CD14-positive monocyte (primary cell): ENCODE data around the gene SCAF4. TPM values are rescaled to one million over a fixed set of nuclear protein-coding genes. Genes with fewer than 3 reads are reported as not detected.

Experiments
- DNase-seq, 3 donors: peaks; one replicate each; pipeline ENCODE4 v3.0.0-alpha.2; 2011 to 2022
- H2AFZ ChIP-seq: 2 replicates; pipeline ENCODE4 v1.6.0; 2012; ENCODE audit warnings: mild to moderate bottlenecking, low read depth, low read length, inconsistent platforms; ENCODE audit not compliant: insufficient read depth, poor library complexity, severe bottlenecking
- H3K27ac ChIP-seq, 2 donors: 1 replicate in 1 of 2; 2 replicates in 1 of 2; pipeline ENCODE4 v1.5.1; 2012 to 2013; ENCODE audit warnings: low read length in 2 of 2, control low read depth in 1 of 2, inconsistent platforms in 1 of 2, low read depth in 1 of 2, mild to moderate bottlenecking in 1 of 2
- H3K27me3 ChIP-seq, 2 donors: one replicate each; pipeline versions ENCODE4 v1.6.0 to v1.6.1; 2011 to 2013; ENCODE audit warnings: low read length in 2 of 2; ENCODE audit not compliant: control insufficient read depth in 2 of 2, insufficient read depth in 2 of 2
- H3K36me3 ChIP-seq, 2 donors: replicated peaks in 1 of 2; 1 replicate in 1 of 2; 2 replicates in 1 of 2; pipeline versions ENCODE4 v1.5.1 to v1.6.1; 2012 to 2013; ENCODE audit warnings: low read length in 2 of 2, control low read depth in 1 of 2, inconsistent platforms in 1 of 2, mild to moderate bottlenecking in 1 of 2; ENCODE audit not compliant: insufficient read depth in 2 of 2, control insufficient read depth in 1 of 2
- H3K4me1 ChIP-seq, 2 donors: 1 replicate in 1 of 2; 2 replicates in 1 of 2; pipeline versions ENCODE4 v1.5.1 to v1.6.1; 2012 to 2013; ENCODE audit warnings: low read length in 2 of 2, control low read depth in 1 of 2, inconsistent platforms in 1 of 2, mild to moderate bottlenecking in 1 of 2, moderate library complexity in 1 of 2; ENCODE audit not compliant: insufficient read depth in 2 of 2, control insufficient read depth in 1 of 2
- H3K4me2 ChIP-seq: replicated peaks from 2 replicates; pipeline ENCODE3; 2012; ENCODE audit warnings: low read length, moderate library complexity, mild to moderate bottlenecking; ENCODE audit not compliant: poor library complexity, severe bottlenecking; ENCODE audit errors: extremely low read depth
- H3K4me3 ChIP-seq, 3 experiments: fragments of 200-600 bp in 1 of 3; sonication (generic) in 1 of 3; replicated peaks in 1 of 3; 1 replicate in 2 of 3; 2 replicates in 1 of 3; pipeline ENCODE4 v1.5.1; 2011 to 2013; ENCODE audit warnings: low read length in 3 of 3, mild to moderate bottlenecking in 3 of 3, control low read depth in 2 of 3, low read depth in 2 of 3, inconsistent platforms in 1 of 3, moderate library complexity in 1 of 3
- H3K79me2 ChIP-seq: 2 replicates; pipeline ENCODE4 v1.6.0; 2012; ENCODE audit warnings: mild to moderate bottlenecking, control low read depth, inconsistent platforms, low read length, moderate library complexity; ENCODE audit not compliant: insufficient read depth
- H3K9ac ChIP-seq: 2 replicates; pipeline ENCODE4 v1.6.0; 2017; ENCODE audit warnings: low read length, mild to moderate bottlenecking; ENCODE audit not compliant: insufficient read depth, poor library complexity, severe bottlenecking
- H3K9me3 ChIP-seq, 2 donors: replicated peaks in 1 of 2; 1 replicate in 1 of 2; 2 replicates in 1 of 2; pipeline versions ENCODE4 v1.5.1 to v1.6.1; 2012 to 2013; ENCODE audit warnings: low read length in 2 of 2, control low read depth in 1 of 2; ENCODE audit not compliant: control insufficient read depth in 1 of 2, insufficient read depth in 1 of 2
- H4K20me1 ChIP-seq: 2 replicates; pipeline ENCODE4 v1.6.0; 2012; ENCODE audit warnings: mild to moderate bottlenecking, low read length, control low read depth, moderate library complexity; ENCODE audit not compliant: insufficient read depth
- H3K27ac Mint-ChIP-seq, 7 donors: one replicate each; pipeline ENCODE4 v1.8.0; 2020; ENCODE audit warnings: mild to moderate bottlenecking in 7 of 7, mixed read lengths in 7 of 7, moderate library complexity in 6 of 7, inconsistent platforms in 2 of 7
- H3K27me3 Mint-ChIP-seq, 3 donors: one replicate each; pipeline ENCODE4 v1.8.0; 2021 to 2022; ENCODE audit warnings: low read depth in 3 of 3, mild to moderate bottlenecking in 3 of 3, mixed read lengths in 3 of 3, moderate library complexity in 3 of 3, inconsistent platforms in 1 of 3
- H3K36me3 Mint-ChIP-seq, 2 donors: one replicate each; pipeline ENCODE4 v1.8.0; 2020; ENCODE audit warnings: mixed read lengths in 2 of 2, inconsistent platforms in 1 of 2, mild to moderate bottlenecking in 1 of 2
- H3K4me1 Mint-ChIP-seq: one replicate; pipeline ENCODE4 v1.8.0; 2020; ENCODE audit warnings: mild to moderate bottlenecking, mixed read lengths
- H3K4me3 Mint-ChIP-seq, 2 donors: one replicate each; pipeline ENCODE4 v1.8.0; 2020; ENCODE audit warnings: mild to moderate bottlenecking in 2 of 2, mixed read lengths in 2 of 2, moderate library complexity in 1 of 2
- H3K9me3 Mint-ChIP-seq, 7 donors: one replicate each; pipeline ENCODE4 v1.8.0; 2020 to 2022; ENCODE audit warnings: mixed read lengths in 7 of 7, mild to moderate bottlenecking in 6 of 7, moderate library complexity in 6 of 7, inconsistent platforms in 2 of 7
- CTCF ChIP-seq: fragments of 200-600 bp; IDR thresholded peaks from one replicate; pipeline ENCODE4 v1.8.0; 2022; ENCODE audit warnings: antibody characterized with exemption, mild to moderate bottlenecking
- WGBS: methylation state at CpG from one replicate; pipeline ENCODE4 v1.1.5; 2013; ENCODE audit warnings: missing lambda C conversion rate; ENCODE audit not compliant: insufficient coverage; 5-methylcytosine and 5-hydroxymethylcytosine counted together
- intact Hi-C, 2 donors: fragments of 100-400 bp; cut with micrococcal nuclease; formaldehyde crosslinking; loops; one replicate each; pipeline versions ENCODE4 v1.15.0 to v1.15.1; 2023
- polyA plus RNA-seq, 3 donors: library from polyadenylated mRNA; depleted of rRNA in 1 of 3; unstranded in 2 of 3; stranded (reverse) in 1 of 3; fragments of 300-500 nt in 2 of 3; fragments of >200 nt in 1 of 3; fragmentation: Illumina TruSeq in 2 of 3; gene quantifications; 1 replicate in 2 of 3; 2 replicates in 1 of 3; pipeline ENCODE4 v1.2.3, GENCODE V29; 2012 to 2021

SCAF4 gene
- polyA plus RNA-seq, 3 donors: 4.6 to 28.7 (median 11.3) TPM

- H3K4me3 Mint-ChIP-seq: no peak overlapping the region
These were observed 29.0 kb upstream of the SCAF4 start for GRCh38 chr21:31760931-31761330.

GRCh38 chr21:31756787-31757186 lies 24.9 kb upstream of the SCAF4 start:
- Histone ChIP-seq H3K4me1 (peaks cover 13 to 17% of the 10 kb centered on the region in 2 donors), H3K9ac (no peak overlapping the region), H3K4me2 (no peak overlapping the region), H3K36me3 (no peaks in the 10 kb centered on the region), H4K20me1 (no peaks in the 10 kb centered on the region), H3K79me2 (no peaks in the 10 kb centered on the region), H3K27me3 (no peaks in the 10 kb centered on the region), H3K27ac (no peak overlapping the region), H3K4me3 (no peak overlapping the region), H3K9me3 (no peaks in the 10 kb centered on the region), H2AFZ (no peak overlapping the region)
- DNase-seq: no peak
- peaks cover 0 to 6% (median 3%) of the 10 kb centered on the region in 3 donors for H3K27me3 Mint-ChIP-seq
- H3K27ac Mint-ChIP-seq: no peak overlapping the region
- H3K36me3 Mint-ChIP-seq: no peaks in the 10 kb centered on the region
- H3K9me3 Mint-ChIP-seq: no peaks in the 10 kb centered on the region
- no peak overlapping the region for H3K4me3 Mint-ChIP-seq
- H3K4me1 Mint-ChIP-seq: peaks cover 30% of the 10 kb centered on the region
- no CpG with 5 or more reads among the region's 1 CpG for WGBS
- TF ChIP-seq CTCF: no peak
- intact Hi-C loops: no loop called here

More at GRCh38 chr21:31760931-31761330, 29.0 kb upstream of the SCAF4 start:
- Histone ChIP-seq H3K79me2 (no peaks in the 10 kb centered on the region), H4K20me1 (no peaks in the 10 kb centered on the region), H3K36me3 (no peaks in the 10 kb centered on the region), H3K9ac (no peak overlapping the region), H3K4me1 (no peaks in the 10 kb centered on the region), H3K27ac (no peak overlapping the region), H3K4me3 (no peak overlapping the region), H3K4me2 (no peak overlapping the region), H2AFZ (no peak overlapping the region), H3K9me3 (peaks cover 0 to 2% of the 10 kb centered on the region in 2 donors), H3K27me3 (no peaks in the 10 kb centered on the region)
- WGBS: 13% methylated on average over 1 of the region's 4 CpGs
- peaks cover 5 to 6% (median 6%) of the 10 kb centered on the region in 3 donors for H3K27me3 Mint-ChIP-seq
- H3K9me3 Mint-ChIP-seq: peaks cover 0 to 15% (median 4%) of the 10 kb centered on the region in 7 donors
- H3K36me3 Mint-ChIP-seq: peaks cover 0 to under 1% of the 10 kb centered on the region in 2 donors
- H3K4me1 Mint-ChIP-seq: peaks cover 10% of the 10 kb centered on the region
- TF ChIP-seq CTCF: no peak
- DNase-seq: no peak
- intact Hi-C loops: no loop called here
- no peak overlapping the region for H3K27ac Mint-ChIP-seq
